ENCODE measurements around the gene SFTA2.
"Not testable (repeated sequence)": the region's sequence is repeated elsewhere in the genome, so short reads cannot be mapped to it uniquely, and the experiment has no call there.

The SFTA2 gene

DNA sequence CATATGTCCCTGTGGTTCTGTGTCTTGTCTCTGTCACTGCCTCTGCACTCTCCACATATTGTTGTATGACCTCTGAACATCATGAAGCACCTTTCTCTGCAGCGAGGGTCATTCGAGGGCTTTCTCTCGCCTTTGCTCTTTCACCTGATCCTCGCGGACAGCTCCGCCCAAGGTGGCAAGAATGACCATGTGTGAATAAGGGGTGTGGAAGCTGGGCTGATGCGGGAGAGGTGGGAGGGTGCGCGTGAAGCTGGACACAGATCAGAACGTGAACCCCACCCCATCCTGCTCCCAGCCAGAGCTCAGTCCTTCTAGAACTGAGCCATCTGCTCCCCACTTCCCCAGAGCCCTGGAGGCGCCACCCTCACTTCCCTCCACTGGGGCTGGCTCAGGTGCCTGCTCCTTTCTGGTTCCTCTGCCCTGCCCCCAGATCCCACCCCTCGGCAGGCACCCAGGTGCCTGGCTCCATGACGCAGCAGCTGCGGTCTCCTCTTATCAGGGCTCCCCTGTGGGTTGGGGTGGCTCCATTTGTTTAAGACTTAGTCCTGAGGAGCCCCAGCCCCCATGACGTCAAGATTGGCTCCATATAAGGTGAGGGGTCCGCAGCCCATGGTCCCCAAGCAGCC is 8.5 kb upstream of the SFTA2 start, which contains the start of gene MUCL3:
Gene MUCL3, plus strand, starts transcription at position 613 of the 626 bp plus-strand sequence. CDS start 27 bp downstream, outside the sequence.
- no peak for DNase-seq

DNA sequence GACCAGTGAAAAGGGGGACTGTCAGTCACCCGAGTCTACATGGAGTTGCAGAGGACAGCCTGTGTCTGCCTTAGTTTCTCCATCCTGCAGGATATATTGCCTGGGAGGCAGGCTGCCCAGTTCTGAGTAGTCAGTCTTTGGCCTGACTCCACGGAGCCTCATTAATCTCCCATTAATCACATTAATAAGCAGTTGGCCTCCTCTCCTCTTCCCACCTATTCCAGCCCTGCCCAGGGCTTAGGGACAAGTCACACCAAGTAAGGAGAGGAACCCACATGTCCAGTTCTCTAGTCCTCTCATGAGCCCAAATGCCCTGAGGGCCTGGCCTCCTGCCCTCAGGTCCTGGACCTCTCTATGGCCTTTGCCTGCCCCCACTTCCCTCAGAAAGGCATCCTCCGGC is 7.5 kb upstream of the SFTA2 start:
- no peak for DNase-seq

DNA sequence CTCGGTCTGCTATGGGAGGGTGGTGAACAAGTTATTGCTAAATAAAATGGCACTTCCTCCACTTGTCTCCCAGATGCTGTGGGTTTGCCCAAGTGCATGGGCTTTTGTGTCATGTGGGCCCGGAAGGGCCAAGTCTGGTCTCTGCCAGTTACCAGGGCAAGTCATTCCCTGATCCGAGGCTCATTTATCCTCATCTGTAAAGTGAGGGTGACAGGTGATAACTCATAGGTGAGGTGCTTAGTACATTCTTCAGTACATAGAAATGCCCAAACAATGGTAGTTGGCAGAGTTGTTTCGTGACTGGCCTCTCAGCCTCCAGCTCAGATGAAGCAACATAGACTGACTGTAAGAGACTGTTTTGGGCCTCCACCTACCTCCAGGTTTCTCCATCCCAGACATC is 6.8 kb upstream of the SFTA2 start:
- no peak for DNase-seq

DNA sequence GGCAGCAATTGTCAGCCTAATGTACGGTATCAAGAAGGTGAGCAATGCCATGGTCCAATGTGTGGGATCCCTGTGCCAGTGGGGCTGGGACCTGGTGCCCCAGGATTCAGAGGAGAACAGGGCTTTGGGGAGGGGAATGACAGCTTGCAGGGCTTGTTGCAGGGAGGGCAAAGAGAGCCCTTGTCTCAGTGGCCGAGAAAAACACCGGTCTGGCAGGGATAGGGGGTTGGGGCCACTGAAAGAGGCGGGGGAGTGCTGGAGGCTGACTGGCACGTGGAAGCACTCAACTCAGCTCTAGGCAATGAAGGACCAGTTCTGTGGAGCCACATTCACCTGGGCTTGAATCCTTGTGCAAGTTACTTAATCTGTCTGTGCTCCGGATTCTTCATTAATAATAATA is 5.3 kb upstream of the SFTA2 start:
- no peak for DNase-seq

DNA sequence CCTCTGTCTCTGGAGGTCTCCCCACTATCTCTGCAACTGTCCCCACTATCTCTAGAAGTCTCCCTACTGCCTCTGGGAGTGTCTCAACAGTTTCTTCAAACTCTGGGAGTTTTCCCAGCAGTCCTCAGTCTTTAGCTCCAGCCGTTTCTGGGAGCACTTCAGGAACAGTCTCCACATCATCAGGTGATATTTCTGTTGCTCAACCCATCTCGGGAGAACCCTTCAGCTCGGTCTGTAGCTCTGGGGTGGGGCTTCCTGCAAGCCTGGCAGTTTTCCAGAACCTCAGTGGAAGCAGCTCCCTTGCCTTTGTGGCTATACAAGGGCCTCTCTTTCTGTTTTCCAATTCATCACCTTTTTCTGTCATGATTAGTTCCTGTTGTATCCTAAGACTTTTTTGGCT is 3.0 kb upstream of the SFTA2 start:
- DNase-seq: no peak

DNA sequence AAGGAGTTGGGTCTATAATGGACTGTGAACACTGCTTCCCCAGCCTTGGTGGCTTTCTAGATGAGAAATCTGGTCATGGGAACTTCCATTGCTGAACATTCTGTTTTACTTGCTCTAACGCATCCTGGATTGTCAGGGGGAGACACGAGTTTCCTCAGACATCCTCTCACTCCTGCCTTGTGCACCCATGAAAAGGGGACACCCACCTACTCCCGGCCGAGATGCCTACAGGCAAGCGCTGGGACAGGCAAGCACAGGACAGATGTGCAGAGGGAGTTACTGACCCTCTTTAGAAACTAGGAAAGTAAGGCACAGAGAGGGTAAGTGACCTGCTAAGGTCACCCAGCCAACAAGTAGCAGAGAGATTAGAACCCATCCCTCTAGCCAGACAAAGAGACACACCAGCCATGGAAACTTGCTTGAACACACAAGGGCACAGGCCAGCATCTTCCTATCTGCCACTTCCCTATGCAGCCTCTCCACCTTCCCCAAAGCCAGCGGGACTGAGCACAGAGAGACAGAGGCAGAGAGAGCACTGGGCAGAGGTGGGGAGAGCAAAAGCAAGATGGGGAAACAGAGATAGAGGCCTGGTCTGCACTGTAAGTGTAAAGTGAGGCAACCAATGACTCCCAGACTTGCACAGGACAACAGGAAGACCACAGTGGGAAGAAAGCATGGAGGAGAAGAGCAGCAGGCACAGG is 845 bp upstream of the SFTA2 start:
- no peak for DNase-seq

DNA sequence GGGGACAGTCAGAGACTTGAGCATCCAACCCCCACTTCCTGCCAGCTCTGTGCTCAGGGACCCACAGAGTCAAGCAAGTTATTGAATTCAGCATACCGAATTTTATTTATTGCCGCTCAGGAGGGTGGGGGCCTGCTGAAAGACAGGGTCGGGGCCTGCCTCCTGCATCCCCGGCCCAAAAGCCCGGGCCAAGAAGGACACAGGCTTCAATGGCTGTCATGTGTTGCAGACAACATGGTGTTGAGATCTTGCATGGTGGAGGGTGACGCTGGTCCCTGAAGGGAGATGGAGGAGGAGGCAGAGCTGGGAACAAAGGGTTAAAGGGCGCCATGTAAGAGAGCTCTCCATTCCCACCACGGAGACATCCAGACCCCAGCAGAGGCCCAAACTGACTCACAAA is 698 bp downstream of the SFTA2 start:
- DNase-seq: no peak

DNA sequence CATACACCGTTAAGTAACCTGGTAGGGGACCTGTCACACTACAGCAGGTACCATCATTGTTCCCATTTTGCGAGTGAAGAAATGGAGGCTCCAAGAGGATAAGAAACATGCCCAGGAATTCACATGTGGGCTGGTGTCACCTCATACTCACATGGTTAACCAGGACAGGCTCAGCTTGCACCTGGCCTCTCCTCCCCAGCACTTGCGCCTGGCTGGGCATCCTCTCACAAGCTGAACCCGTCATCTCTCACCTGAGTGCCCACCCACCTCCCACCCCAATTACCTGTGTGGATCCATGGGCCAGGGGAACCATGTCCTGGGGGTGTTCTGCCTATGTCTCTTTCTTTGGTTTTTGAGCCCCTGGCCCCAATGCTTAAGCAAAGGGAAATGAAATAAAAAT is 1.5 kb downstream of the SFTA2 start:
- no peak for DNase-seq

DNA sequence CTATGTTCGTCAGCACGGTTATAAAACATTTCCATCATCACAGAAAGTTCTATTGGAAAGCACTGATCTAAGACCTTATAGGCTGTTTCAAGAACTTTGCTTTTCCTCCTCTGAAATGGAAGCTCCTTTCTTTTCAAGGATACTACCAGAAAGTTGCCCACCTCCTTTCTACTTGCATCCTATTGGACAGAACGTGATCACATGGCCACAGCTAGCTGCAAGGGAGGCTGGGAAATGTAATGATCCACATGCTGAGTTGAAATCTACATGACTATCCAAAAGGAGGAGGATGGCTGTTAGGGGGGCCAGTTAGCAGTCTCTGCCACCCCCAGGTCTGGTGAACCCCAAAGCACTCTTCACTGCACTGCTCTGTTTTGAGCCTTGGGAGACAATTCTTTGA is 3.3 kb downstream of the SFTA2 start:
- no peak for DNase-seq

DNA sequence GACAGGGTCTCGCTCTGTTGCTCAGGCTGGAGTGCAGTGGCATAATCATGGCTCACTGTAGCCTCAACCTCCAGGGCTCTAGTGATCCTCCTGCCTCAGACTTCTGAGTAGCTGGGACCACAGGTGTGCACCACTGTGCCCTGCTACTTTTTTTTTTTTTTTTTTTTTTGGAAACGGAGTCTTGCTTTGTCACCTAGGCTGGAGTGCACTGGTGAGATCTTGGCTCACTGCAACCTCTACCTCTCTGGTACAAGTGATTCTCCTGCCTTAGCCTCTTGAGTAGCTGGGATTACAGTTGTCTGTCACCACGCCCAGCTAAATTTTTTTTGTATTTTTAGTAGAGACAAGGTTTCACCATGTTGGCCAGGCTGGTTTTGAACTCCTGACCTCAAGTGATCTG is 4.9 kb downstream of the SFTA2 start:
- not testable (repeated sequence) for DNase-seq

DNA sequence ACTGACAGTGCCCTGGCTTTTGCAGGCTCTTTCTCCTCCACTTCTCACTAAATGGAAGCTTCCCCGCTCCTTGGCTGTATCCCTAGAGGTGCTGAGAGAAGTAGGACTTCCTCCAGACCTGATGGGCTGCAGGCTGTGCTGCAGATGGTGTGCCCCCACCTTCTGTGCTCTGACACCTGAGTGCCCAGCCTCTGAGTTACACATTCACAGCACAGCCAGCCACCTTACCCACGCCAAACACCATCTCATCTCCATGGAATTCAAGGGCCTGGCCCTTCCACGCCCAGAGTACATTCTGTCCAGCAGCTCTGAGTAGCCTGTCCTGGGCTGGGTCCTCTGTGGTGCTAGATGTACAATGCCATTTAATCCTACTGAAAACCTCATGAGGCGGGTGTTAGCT is 5.3 kb downstream of the SFTA2 start:
- DNase-seq: no peak

DNA sequence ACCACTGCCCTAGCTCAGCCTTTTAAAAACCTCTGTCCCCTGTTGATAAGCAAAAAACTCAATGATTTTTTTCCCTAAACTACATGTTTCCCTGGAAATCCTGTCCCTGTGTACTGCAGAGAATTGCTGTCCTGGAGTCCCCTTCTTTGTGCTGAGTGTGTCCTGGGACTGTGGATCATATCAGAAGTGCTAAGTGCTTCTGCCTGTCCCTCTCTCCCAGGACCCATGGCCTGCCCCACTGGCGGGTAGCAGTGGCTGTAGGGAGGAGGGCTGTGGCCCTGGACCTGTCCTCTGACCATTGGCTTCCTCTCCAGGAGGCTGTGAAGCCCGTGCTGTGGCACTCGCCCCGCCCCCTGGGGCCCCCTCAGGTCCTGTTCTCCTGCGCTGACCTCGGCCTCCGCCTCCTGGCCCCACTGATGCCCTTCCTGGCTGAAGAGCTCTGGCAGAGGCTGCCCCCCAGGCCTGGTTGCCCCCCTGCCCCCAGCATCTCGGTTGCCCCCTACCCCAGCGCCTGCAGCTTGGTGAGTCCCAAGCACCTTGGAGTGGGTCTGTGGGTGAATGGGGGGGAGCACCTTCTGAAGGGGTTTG is 7.8 kb downstream of the SFTA2 start:
- not testable (repeated sequence) for DNase-seq

DNA sequence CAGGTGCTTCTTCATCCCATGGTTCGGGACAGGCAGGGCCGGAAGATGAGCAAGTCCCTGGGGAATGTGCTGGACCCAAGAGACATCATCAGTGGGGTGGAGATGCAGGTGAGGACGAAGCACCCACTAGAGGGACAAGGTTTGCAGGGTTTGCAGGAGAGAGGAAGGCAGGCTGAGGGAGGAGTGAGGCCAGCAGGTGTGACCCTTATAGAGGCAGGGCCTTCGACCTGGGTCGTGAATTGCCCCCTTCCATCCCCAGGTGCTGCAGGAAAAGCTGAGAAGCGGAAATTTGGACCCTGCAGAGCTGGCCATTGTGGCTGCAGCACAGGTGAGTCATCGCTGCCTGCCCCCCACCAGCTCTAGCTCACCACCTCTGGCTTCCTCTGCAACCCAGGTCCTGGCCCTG is 9.5 kb downstream of the SFTA2 start:
- DNase-seq: no peak

DNA sequence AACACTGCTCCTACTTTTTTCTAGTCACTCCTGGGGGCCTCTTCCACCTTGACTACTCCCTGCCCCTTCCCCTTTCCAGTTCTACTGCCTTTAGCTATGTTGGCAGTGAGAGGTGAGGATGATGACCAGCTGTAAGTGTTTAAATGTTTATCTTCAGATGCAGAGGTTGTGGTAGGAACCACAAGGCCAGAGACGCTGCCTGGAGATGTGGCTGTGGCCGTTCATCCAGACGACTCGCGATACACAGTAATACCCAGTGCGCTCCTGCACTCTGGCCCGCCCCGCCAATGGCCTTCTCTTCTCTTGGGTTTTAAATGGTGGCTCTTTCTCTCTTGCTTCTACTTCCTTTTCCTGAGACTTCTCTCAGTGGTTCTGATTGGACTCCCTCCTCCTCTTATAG is 13.3 kb downstream of the SFTA2 start:
- no peak for DNase-seq

DNA sequence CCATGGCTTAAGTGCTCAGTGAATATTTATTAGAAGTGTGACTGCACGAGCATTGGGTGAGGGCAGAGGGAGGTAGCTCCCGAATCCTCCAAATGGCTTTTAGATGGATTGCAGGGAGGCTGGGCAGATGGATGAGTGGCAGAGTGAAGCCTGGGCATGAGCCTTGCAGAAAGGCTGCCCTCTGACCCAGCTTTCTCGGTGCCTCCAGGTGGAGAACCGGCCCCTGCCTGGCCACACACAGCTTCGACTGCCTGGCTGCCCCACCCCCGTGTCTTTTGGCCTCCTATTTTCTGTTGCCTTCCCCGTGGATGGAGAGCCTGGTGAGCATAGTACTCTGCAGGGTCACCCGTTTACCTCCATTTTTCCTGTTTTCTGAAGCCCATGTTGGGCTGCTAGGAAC is 14.5 kb downstream of the SFTA2 start:
- no peak for DNase-seq

DNA sequence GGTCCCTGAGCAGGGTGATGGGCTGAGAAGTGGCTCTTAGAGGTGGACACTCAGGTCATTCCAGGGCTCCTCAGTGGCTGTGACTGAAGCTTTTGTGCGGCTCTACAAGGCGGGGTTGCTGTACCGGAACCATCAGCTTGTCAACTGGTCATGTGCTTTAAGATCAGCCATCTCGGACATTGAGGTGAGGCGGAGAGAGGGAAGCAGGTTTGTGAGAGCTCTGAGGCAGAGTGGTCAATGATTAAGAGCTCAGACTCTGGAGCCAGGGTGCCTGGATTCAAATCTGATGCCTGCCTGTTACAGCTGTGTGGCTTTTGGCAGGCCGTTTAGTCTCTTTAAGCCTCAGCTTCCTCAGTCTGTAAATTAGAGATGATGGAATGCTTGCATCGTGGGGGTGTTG is 14.9 kb downstream of the SFTA2 start:
- DNase-seq: no peak

DNA sequence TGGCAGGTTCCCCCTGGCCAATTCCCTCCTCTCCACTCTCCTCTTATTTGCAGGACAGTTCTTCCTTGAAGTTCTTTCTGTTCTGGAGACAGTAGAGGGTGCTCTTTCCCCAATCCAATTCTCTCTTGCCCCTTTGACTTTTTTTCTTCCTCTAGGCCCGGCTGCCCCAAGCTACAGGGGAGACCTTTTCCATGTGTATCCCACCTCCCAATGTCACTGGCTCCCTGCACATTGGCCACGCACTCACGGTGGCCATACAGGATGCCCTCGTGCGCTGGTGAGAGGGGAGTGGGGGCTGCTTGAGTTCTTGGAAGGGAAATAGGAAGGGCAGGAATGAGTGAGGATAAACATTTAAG is 16.4 kb downstream of the SFTA2 start:
- peak; percentile 43 for DNase-seq

DNA sequence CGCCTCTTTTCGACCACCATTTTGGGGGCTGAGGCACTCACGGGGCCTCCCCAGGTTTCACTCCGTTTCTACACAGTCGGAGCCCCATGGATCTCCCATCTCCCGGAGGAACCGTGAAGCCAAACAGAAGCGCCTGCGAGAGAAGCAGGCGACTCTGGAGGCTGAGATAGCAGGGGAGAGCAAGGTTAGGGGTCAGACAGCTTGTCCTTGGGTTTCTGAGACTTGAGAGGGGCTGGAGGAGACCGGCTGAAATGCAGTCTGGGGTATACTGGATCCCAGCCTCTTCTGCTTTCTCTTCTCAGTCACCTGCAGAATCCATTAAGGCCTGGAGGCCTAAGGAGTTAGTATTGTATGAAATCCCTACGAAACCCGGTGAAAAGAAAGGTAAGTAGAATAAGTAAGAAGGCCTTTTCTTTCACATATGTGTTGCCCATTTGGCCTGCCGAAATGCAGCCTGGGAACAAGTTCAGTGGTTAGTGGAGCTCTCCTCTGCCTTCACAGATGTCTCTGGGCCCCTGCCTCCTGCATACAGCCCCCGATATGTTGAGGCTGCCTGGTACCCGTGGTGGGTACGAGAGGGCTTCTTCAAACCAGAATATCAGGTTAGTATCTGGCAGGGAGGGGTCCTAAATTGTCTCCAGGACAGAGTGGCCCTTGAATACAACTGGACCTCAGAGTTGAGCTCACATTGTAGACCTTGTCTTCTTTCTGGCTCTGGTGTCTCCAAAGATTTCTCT is 16.9 kb downstream of the SFTA2 start:
- DNase-seq: no peak

DNA sequence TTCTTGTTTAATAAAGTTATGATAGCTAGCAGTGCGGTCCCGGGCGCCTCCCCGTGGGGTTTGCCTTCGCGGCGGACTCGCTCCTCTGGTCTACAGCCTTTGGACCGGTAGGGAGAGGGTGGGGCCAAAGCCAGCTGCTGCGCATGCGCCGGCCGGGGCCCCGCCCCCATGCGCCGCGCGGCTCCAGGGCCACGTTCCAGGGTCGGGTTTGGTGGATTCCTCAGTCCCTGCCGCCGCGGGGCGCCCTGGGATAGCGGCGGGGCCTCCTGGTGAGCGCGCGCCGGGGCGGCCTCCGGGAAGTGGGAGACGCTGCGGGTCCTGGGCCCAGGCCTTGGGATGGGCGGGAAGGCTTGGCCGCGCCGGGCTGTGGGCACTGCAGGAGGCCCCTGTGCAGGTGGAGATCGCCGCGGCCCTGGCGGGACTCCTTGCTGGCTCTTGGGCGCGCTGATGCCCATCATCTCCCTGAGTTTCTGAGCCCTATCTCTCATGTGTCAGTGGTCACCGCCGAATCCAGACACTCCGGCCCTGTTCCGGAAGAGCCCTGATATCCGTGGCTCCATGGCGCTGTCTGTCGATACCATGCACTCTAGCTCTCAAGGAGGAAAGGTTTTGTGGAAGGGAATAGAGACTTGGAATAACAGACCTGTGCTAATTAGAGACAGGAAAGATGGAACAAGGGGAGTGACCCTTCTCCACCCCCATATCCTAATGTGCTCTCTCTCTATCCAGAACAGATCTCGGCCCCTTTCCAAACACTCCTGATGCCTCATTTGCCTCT is 17.7 kb downstream of the SFTA2 start, which contains the start of gene VARS2:
Gene VARS2, plus strand, starts transcription at position 163 of the 778 bp plus-strand sequence. Its CDS starts 599 bp downstream, at position 762.
- peak; percentile 92 for DNase-seq

DNA sequence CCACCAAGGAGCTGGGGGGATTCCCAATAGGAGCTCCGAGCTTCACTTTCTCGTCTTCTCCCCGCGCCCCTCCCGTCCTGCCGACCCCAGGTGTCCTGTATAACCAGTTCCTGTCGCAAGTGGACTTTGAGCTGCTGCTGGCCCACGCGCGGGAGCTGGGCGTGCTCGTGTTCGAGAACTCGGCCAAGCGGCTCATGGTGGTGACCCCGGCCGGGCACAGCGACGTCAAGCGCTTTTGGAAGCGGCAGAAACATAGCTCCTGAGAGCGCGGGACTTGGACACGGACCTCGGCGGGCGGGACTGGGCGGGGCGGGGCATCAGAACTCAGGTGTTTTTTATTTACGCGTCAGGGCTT is 18.3 kb downstream of the SFTA2 start:
- no peak for DNase-seq

DNA sequence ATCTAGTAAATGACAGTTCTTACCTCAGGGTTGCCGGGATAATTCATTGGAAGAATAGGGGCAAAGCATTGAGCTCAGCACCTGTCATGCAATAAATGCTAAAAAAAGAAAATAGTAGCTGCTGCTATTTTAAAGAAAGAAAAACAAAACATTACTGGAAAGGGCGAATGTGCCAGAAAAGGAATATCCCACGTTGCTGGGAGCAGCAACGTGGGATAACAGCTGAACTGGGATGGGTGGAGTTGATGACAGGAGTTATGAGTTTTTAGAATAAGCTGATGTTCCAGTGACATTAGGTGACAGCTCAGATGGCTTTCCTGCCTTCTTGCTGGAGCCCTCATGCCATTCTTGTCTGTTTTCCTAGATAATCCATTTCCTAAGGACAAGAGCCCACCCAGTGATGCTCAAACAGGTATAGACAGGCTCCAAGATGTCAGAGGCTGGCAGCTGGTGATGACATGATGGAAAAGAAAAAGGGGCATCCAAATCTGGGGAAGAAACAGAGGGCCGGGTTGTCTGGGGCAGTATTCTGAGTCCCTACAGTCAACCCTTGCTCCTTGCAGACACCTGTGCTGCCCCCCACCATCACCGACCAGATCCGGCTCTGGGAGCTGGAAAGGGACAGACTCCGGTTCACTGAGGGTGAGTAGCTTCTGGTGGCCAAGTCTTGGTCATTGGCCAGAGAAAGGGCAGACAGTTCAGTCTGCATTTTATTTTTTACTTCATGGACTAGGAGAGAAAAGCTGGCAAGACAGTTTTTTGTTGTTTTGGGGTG is 19.0 kb downstream of the SFTA2 start:
- DNase-seq: no peak

DNA sequence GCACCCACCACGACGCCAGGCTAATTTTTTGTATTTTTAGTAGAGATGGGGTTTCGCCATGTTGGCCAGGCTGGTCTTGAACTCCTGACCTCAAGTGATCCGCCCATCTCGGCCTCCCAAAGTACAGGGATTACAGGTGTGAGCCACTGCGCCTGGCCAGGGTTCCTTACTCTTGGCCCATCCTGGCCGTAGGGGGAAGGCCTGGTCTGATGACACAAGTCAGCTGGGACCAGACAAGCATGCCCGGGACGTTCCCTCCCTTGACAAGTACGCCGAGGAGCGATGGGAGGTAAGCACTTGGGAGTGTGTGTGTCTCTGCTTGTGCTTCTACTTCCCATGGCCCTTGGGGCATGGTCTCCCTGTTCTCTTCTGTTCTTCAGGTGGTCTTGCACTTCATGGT is 21.5 kb downstream of the SFTA2 start:
- DNase-seq: not testable (repeated sequence)

Measured in CD4-positive, alpha-beta T cell treated with Interleukin-10 for 1 hour (primary cell).